Osteoblast (primary cell): ENCODE measurements around the gene CTNND2. TPM values are rescaled to one million over a fixed set of nuclear protein-coding genes. Genes with fewer than 3 reads are reported as not detected.

Experiments used
- DNase-seq: peaks from one replicate; pipeline ENCODE4 v3.0.0; 2011; ENCODE audit warnings: low spot score, mixed read lengths; ENCODE audit not compliant: insufficient read length; ENCODE audit errors: missing footprints
- H2AFZ ChIP-seq: 2 replicates; pipeline ENCODE4 v1.6.0; 2011; ENCODE audit warnings: mild to moderate bottlenecking, low read length
- H3K27ac ChIP-seq: 2 replicates; pipeline ENCODE4 v1.5.1; 2011; ENCODE audit warnings: mild to moderate bottlenecking, low read depth, low read length, moderate library complexity
- H3K27me3 ChIP-seq: 2 replicates; pipeline ENCODE4 v1.6.0; 2012; ENCODE audit warnings: mild to moderate bottlenecking, control low read depth, inconsistent platforms, low read length, moderate library complexity; ENCODE audit not compliant: insufficient read depth
- H3K36me3 ChIP-seq: 2 replicates; pipeline ENCODE4 v1.5.1; 2011; ENCODE audit warnings: mild to moderate bottlenecking, low read length, control low read depth, moderate library complexity; ENCODE audit not compliant: insufficient read depth
- H3K4me1 ChIP-seq: 2 replicates; pipeline ENCODE4 v1.5.1; 2011; ENCODE audit warnings: mild to moderate bottlenecking, low read length, control low read depth, moderate library complexity; ENCODE audit not compliant: insufficient read depth
- H3K4me2 ChIP-seq: 2 replicates; pipeline ENCODE4 v1.6.0; 2011; ENCODE audit warnings: mild to moderate bottlenecking, low read length; ENCODE audit not compliant: insufficient read depth
- H3K4me3 ChIP-seq: fragments of 200-600 bp; sonication (generic); 3 replicates; pipeline ENCODE4 v1.5.1; 2012; ENCODE audit warnings: mild to moderate bottlenecking, low read length, inconsistent platforms; ENCODE audit not compliant: insufficient read depth
- H3K79me2 ChIP-seq: 2 replicates; pipeline ENCODE4 v1.6.0; 2012; ENCODE audit warnings: mild to moderate bottlenecking, low read length, control low read depth, inconsistent platforms; ENCODE audit not compliant: insufficient read depth
- H3K9me3 ChIP-seq: 2 replicates; pipeline ENCODE4 v1.5.1; 2011; ENCODE audit warnings: low read depth, low read length, control low read depth
- H4K20me1 ChIP-seq: 2 replicates; pipeline ENCODE4 v1.6.0; 2012; ENCODE audit warnings: mild to moderate bottlenecking, low read length, control low read depth; ENCODE audit not compliant: insufficient read depth
- total RNA-seq: library from RNA; depleted of rRNA; stranded (reverse); fragments of >200 nt; gene quantifications from 2 replicates; pipeline ENCODE4 v1.2.3, GENCODE V29; 2012
- TF ChIP-seq, protein P1 (sequence below): IDR thresholded peaks from 2 replicates; pipeline ENCODE4 v1.5.1; 2011; ENCODE audit warnings: mild to moderate bottlenecking, low read depth, low read length, moderate library complexity; ENCODE audit errors: extremely low read depth

The CTNND2 gene
- total RNA-seq, 1 donor, result not detected

GRCh38 chr5:11467588-11467987 is 436.7 kb downstream of the CTNND2 start:
- Histone ChIP-seq H3K27me3 (no peaks in the 10 kb centered on the region), H4K20me1 (no peaks in the 10 kb centered on the region), H3K27ac (no peak overlapping the region), H2AFZ (no peak overlapping the region), H3K79me2 (no peaks in the 10 kb centered on the region), H3K36me3 (no peaks in the 10 kb centered on the region), H3K4me3 (no peak overlapping the region), H3K4me2 (no peak overlapping the region), H3K4me1 (no peaks in the 10 kb centered on the region), H3K9me3 (peaks cover 4% of the 10 kb centered on the region)
- TF ChIP-seq, protein P1, sequence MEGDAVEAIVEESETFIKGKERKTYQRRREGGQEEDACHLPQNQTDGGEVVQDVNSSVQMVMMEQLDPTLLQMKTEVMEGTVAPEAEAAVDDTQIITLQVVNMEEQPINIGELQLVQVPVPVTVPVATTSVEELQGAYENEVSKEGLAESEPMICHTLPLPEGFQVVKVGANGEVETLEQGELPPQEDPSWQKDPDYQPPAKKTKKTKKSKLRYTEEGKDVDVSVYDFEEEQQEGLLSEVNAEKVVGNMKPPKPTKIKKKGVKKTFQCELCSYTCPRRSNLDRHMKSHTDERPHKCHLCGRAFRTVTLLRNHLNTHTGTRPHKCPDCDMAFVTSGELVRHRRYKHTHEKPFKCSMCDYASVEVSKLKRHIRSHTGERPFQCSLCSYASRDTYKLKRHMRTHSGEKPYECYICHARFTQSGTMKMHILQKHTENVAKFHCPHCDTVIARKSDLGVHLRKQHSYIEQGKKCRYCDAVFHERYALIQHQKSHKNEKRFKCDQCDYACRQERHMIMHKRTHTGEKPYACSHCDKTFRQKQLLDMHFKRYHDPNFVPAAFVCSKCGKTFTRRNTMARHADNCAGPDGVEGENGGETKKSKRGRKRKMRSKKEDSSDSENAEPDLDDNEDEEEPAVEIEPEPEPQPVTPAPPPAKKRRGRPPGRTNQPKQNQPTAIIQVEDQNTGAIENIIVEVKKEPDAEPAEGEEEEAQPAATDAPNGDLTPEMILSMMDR, result no peak
- DNase-seq, result no peak

DNA sequence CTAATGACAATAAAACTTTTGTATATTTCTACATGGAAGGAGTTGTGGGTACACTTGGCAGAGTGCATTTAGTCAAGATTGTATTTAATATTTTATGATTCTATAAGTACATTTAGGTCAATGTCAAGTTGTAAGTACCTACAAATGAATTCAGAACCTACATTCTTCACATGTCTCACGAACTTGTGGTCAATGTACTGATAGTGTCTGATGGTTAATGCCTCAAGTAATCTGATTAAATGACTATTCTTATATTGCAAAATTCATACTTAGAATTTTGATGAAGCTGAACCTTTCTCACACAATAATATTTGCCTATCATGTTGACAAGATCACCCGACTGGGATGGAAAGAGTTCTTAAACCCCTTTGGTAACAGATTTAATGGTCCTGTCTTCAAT is 444.5 kb downstream of the CTNND2 start:
- H3K27me3 ChIP-seq, result no peaks in the 10 kb centered on the region
- TF ChIP-seq, protein P1, result no peak
- H3K4me2 ChIP-seq, result no peak overlapping the region
- no peaks in the 10 kb centered on the region for H4K20me1 ChIP-seq
- no peak overlapping the region for H2AFZ ChIP-seq
- H3K79me2 ChIP-seq, result no peaks in the 10 kb centered on the region
- no peak for DNase-seq
- H3K4me1 ChIP-seq, result no peaks in the 10 kb centered on the region
- H3K4me3 ChIP-seq, result no peak overlapping the region
- H3K36me3 ChIP-seq, result no peaks in the 10 kb centered on the region
- H3K27ac ChIP-seq, result no peak overlapping the region
- no peaks in the 10 kb centered on the region for H3K9me3 ChIP-seq

DNA sequence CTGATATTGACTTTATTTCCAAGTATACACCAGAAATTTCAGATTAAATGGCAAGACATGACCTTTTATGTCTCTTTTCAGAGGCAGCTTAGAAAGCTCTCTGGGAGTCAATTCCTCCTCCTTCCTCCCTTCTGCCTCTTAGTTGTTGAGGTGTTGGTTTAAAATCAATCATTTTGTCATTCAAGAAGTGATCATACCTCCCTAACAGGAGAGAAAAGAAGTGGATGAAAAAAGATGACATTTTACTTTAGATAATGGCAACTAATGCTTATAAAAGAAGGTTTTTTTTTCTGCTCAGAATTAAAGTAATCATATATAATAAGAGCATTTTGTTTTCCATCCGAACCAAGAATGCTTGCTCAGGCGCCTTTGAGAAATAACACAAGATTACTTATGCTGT is 448.7 kb downstream of the CTNND2 start:
- no peak overlapping the region for H2AFZ ChIP-seq
- no peaks in the 10 kb centered on the region for H3K27me3 ChIP-seq
- no peak overlapping the region for H3K4me2 ChIP-seq
- no peaks in the 10 kb centered on the region for H3K79me2 ChIP-seq
- no peak overlapping the region for H3K27ac ChIP-seq
- DNase-seq, result no peak
- H3K9me3 ChIP-seq, result no peaks in the 10 kb centered on the region
- H3K4me3 ChIP-seq, result no peak overlapping the region
- no peaks in the 10 kb centered on the region for H4K20me1 ChIP-seq
- H3K4me1 ChIP-seq, result no peaks in the 10 kb centered on the region
- TF ChIP-seq, protein P1, result no peak
- no peaks in the 10 kb centered on the region for H3K36me3 ChIP-seq

DNA sequence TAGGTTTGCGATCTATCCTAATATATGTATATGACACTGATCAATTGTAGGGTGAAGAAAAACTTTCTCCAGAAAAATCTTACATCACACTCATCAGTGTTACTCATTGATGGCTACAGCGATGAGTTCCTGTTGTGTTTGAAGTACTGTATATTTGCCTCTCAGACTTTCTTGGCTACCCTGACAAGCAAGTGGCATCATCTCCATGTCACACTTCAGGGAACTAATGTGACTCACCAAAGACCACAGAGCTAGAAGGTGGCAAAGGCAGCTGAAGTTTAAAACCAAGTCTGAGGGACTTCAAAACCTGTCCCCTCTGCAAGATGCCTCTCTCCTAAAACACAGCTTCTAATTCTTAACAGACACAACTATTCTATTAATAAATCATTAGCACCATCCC is 451.4 kb downstream of the CTNND2 start:
- H2AFZ ChIP-seq, result no peak overlapping the region
- no peak for DNase-seq
- H4K20me1 ChIP-seq, result no peaks in the 10 kb centered on the region
- H3K4me2 ChIP-seq, result no peak overlapping the region
- no peak overlapping the region for H3K4me3 ChIP-seq
- no peaks in the 10 kb centered on the region for H3K9me3 ChIP-seq
- no peak overlapping the region for H3K27ac ChIP-seq
- TF ChIP-seq, protein P1, result no peak
- H3K27me3 ChIP-seq, result no peaks in the 10 kb centered on the region
- no peaks in the 10 kb centered on the region for H3K36me3 ChIP-seq
- H3K4me1 ChIP-seq, result no peaks in the 10 kb centered on the region
- H3K79me2 ChIP-seq, result no peaks in the 10 kb centered on the region
